ENCODE results near the gene NCAPD3. TPM values are rescaled to one million over a fixed set of nuclear protein-coding genes. Genes with fewer than 3 reads are reported as not detected.

Gene NCAPD3
- total and polyA plus RNA-seq, 2 of the 13 experiments (the other 11 are each of a cell fraction or from before 2014, with no cell fraction given) = 20.7 to 25.6 TPM

- TF ChIP-seq, protein P1, sequence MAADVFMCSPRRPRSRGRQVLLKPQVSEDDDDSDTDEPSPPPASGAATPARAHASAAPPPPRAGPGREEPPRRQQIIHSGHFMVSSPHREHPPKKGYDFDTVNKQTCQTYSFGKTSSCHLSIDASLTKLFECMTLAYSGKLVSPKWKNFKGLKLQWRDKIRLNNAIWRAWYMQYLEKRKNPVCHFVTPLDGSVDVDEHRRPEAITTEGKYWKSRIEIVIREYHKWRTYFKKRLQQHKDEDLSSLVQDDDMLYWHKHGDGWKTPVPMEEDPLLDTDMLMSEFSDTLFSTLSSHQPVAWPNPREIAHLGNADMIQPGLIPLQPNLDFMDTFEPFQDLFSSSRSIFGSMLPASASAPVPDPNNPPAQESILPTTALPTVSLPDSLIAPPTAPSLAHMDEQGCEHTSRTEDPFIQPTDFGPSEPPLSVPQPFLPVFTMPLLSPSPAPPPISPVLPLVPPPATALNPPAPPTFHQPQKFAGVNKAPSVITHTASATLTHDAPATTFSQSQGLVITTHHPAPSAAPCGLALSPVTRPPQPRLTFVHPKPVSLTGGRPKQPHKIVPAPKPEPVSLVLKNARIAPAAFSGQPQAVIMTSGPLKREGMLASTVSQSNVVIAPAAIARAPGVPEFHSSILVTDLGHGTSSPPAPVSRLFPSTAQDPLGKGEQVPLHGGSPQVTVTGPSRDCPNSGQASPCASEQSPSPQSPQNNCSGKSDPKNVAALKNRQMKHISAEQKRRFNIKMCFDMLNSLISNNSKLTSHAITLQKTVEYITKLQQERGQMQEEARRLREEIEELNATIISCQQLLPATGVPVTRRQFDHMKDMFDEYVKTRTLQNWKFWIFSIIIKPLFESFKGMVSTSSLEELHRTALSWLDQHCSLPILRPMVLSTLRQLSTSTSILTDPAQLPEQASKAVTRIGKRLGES (CRISPR knock-in tag; IDR thresholded peaks at IDR 0.05; ENCODE audit: borderline replicate concordance) = no peak
- no peak for TF ChIP-seq ATF7 (IDR thresholded peaks at IDR 0.05)
- no peak for TF ChIP-seq ATF7 (CRISPR knock-in tag; IDR thresholded peaks at IDR 0.05)
- no peak for TF ChIP-seq CREM (IDR thresholded peaks at IDR 0.05)
- no peak for TF ChIP-seq CREM (CRISPR knock-in tag; IDR thresholded peaks at IDR 0.05)
- no peak for TF ChIP-seq ZNF816 (CRISPR knock-in tag; IDR thresholded peaks at IDR 0.05; ENCODE audit: borderline replicate concordance)
- TF ChIP-seq MED1 (CRISPR knock-in tag; IDR thresholded peaks at IDR 0.05) = no peak
- TF ChIP-seq ZNF770 (CRISPR knock-in tag; IDR thresholded peaks at IDR 0.05) = no peak
- no peak for TF ChIP-seq ZNF383 (CRISPR knock-in tag; IDR thresholded peaks at IDR 0.05; ENCODE audit: borderline replicate concordance)
- TF ChIP-seq FOXA3 (CRISPR knock-in tag; IDR thresholded peaks at IDR 0.05) = peak; percentile 97
- no peak for TF ChIP-seq YEATS4 (CRISPR knock-in tag; IDR thresholded peaks at IDR 0.05; ENCODE audit: borderline replicate concordance)
- TF ChIP-seq ETV5 (CRISPR knock-in tag; IDR thresholded peaks at IDR 0.05; ENCODE audit: borderline replicate concordance) = no peak
- no peak for TF ChIP-seq MXD4 (CRISPR knock-in tag; IDR thresholded peaks at IDR 0.05)
- TF ChIP-seq FOXC1 (CRISPR knock-in tag; IDR thresholded peaks at IDR 0.05; ENCODE audit: borderline replicate concordance) = no peak
- no peak for TF ChIP-seq WIZ (CRISPR knock-in tag; IDR thresholded peaks at IDR 0.05)
- no peak for TF ChIP-seq FOXA1 (IDR thresholded peaks at IDR 0.05)
- TF ChIP-seq FOXA1 (CRISPR knock-in tag; IDR thresholded peaks at IDR 0.05) = peak; percentile 97
- no peak for TF ChIP-seq RXRB (CRISPR knock-in tag; IDR thresholded peaks at IDR 0.05; ENCODE audit: borderline replicate concordance)
- TF ChIP-seq FOXP1 (IDR thresholded peaks at IDR 0.05) = no peak
- no peak for TF ChIP-seq FOXP1 (CRISPR knock-in tag; IDR thresholded peaks at IDR 0.05)
- TF ChIP-seq, protein P2, sequence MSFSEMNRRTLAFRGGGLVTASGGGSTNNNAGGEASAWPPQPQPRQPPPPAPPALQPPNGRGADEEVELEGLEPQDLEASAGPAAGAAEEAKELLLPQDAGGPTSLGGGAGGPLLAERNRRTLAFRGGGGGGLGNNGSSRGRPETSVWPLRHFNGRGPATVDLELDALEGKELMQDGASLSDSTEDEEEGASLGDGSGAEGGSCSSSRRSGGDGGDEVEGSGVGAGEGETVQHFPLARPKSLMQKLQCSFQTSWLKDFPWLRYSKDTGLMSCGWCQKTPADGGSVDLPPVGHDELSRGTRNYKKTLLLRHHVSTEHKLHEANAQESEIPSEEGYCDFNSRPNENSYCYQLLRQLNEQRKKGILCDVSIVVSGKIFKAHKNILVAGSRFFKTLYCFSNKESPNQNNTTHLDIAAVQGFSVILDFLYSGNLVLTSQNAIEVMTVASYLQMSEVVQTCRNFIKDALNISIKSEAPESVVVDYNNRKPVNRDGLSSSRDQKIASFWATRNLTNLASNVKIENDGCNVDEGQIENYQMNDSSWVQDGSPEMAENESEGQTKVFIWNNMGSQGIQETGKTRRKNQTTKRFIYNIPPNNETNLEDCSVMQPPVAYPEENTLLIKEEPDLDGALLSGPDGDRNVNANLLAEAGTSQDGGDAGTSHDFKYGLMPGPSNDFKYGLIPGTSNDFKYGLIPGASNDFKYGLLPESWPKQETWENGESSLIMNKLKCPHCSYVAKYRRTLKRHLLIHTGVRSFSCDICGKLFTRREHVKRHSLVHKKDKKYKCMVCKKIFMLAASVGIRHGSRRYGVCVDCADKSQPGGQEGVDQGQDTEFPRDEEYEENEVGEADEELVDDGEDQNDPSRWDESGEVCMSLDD (CRISPR knock-in tag; IDR thresholded peaks at IDR 0.05; ENCODE audit: borderline replicate concordance) = no peak
- TF ChIP-seq FOXO1 (CRISPR knock-in tag; IDR thresholded peaks at IDR 0.05) = 0 out of 2 replicates have a peak, but pooled peaks have one; percentile 20
- no peak for TF ChIP-seq ZZZ3 (CRISPR knock-in tag; IDR thresholded peaks at IDR 0.05; ENCODE audit: borderline replicate concordance)
- peak; percentile 87; the same call in 1 of the 2 replicates for TF ChIP-seq FOXK1 (CRISPR knock-in tag; IDR thresholded peaks at IDR 0.05; ENCODE audit: borderline replicate concordance, low read depth)
Observed at GRCh38 chr11:134261626-134262488, 38.1 kb upstream of the NCAPD3 start (continued).
